Measurements from ENCODE around the gene BTBD9. TPM values are rescaled to one million over a fixed set of nuclear protein-coding genes. Genes with fewer than 3 reads are reported as not detected.

BTBD9 gene
- total and polyA plus RNA-seq, 5 donors from 2014 or later, result 11.6 to 79.7 (median 16.7) TPM

- H3K36me3 ChIP-seq (ENCODE audit: control insufficient read depth, insufficient read depth, low read length), result no peaks in the 10 kb centered on the region
- H3K27ac ChIP-seq (ENCODE audit: insufficient read depth, low read length, poor library complexity, severe bottlenecking), result no peak overlapping the region
- no peaks in the 10 kb centered on the region for H3K9me3 ChIP-seq (ENCODE audit: control insufficient read depth in 2 of 2, low read length in 2 of 2)
- Mint-ChIP-seq H3K36me3 (peaks cover 15% of the 10 kb centered on the region), H3K27ac (no peak overlapping the region), H3K4me1 (peaks cover 19 to 38% (median 27%) of the 10 kb centered on the region in 4 donors), H3K9me3 (peaks cover 0 to 2% (median 0%) of the 10 kb centered on the region in 7 donors), H3K4me3 (no peak overlapping the region), H3K27me3 (no peaks in the 10 kb centered on the region)
- no peak overlapping the region for H3K4me3 ChIP-seq (ENCODE audit: low read depth, low read length)
- ATAC-seq (ENCODE audit: low read depth in 2 of 2) (no peak), DNase-seq (no peak)
- no peaks in the 10 kb centered on the region for H3K27me3 ChIP-seq (ENCODE audit: control insufficient read depth, insufficient read depth, low read length)
- H3K4me1 ChIP-seq (ENCODE audit: control insufficient read depth, insufficient read depth, low read length, poor library complexity, severe bottlenecking), result no peaks in the 10 kb centered on the region
Observed at GRCh38 chr6:38610050-38610625, 29.6 kb downstream of the BTBD9 start.

DNA sequence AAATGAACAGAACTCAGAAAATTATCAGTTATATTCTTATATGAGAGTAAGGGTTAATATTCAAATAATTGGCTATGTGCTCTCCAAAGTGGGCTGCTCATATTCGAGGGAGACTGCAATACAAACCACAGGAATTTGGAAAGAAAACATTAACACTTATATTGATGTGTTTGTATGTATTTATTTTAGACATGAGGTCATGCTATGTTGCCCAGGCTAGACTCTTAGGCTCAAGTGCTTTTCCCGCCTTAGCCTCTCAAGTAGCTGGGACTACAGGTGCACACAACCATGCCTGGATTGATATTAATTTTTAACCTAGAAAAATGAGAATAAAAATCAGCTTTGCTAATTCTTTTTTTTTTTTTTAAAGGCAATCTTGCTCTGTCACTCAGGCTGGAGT, 35.0 kb downstream of the BTBD9 start:
- Mint-ChIP-seq H3K36me3 (peaks cover 11% of the 10 kb centered on the region), H3K4me3 (no peak overlapping the region), H3K9me3 (peaks cover 0 to 2% (median 0%) of the 10 kb centered on the region in 7 donors), H3K27me3 (no peaks in the 10 kb centered on the region), H3K27ac (no peak overlapping the region), H3K4me1 (peaks cover 14 to 33% (median 27%) of the 10 kb centered on the region in 4 donors)
- Histone ChIP-seq H3K4me3 (ENCODE audit: low read depth, low read length) (no peak overlapping the region), H3K27ac (ENCODE audit: insufficient read depth, low read length, poor library complexity, severe bottlenecking) (no peak overlapping the region), H3K36me3 (ENCODE audit: control insufficient read depth, insufficient read depth, low read length) (no peaks in the 10 kb centered on the region), H3K4me1 (ENCODE audit: control insufficient read depth, insufficient read depth, low read length, poor library complexity, severe bottlenecking) (no peaks in the 10 kb centered on the region), H3K9me3 (ENCODE audit: control insufficient read depth in 2 of 2, low read length in 2 of 2) (no peaks in the 10 kb centered on the region), H3K27me3 (ENCODE audit: control insufficient read depth, insufficient read depth, low read length) (no peaks in the 10 kb centered on the region)
- no peak for ATAC-seq (ENCODE audit: low read depth in 2 of 2)
- no peak for DNase-seq

DNA sequence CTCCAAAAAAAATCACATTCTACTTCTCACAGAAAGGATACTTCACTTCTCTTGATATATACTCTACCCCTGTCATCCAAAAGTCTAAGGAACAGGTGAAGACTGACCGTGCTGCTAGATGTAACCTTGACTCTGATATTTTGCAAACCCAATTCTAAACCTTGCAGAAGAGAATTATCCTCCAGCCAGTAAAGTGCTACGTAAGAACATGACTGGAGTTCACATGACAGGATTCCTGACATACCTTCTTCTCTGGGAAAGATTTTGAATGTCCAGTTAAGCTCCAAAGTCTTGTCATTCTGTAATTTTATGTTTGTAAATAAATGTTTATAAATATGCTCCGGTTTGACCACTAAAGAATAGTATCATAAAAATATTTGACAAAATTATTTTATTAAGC, 35.8 kb downstream of the BTBD9 start:
- Histone ChIP-seq H3K27ac (ENCODE audit: insufficient read depth, low read length, poor library complexity, severe bottlenecking) (no peak overlapping the region), H3K4me1 (ENCODE audit: control insufficient read depth, insufficient read depth, low read length, poor library complexity, severe bottlenecking) (no peaks in the 10 kb centered on the region), H3K9me3 (ENCODE audit: control insufficient read depth in 2 of 2, low read length in 2 of 2) (no peaks in the 10 kb centered on the region), H3K4me3 (ENCODE audit: low read depth, low read length) (no peak overlapping the region), H3K27me3 (ENCODE audit: control insufficient read depth, insufficient read depth, low read length) (no peaks in the 10 kb centered on the region), H3K36me3 (ENCODE audit: control insufficient read depth, insufficient read depth, low read length) (no peaks in the 10 kb centered on the region)
- Mint-ChIP-seq H3K36me3 (peaks cover 11% of the 10 kb centered on the region), H3K27ac (peak overlapping the region in 1 of 3 donors; percentile 27), H3K27me3 (no peaks in the 10 kb centered on the region), H3K4me3 (no peak overlapping the region), H3K4me1 (peaks cover 14 to 32% (median 24%) of the 10 kb centered on the region in 4 donors), H3K9me3 (peaks cover 0 to 2% (median 0%) of the 10 kb centered on the region in 7 donors)
- ATAC-seq (ENCODE audit: low read depth in 2 of 2) (no peak), DNase-seq (no peak)

DNA sequence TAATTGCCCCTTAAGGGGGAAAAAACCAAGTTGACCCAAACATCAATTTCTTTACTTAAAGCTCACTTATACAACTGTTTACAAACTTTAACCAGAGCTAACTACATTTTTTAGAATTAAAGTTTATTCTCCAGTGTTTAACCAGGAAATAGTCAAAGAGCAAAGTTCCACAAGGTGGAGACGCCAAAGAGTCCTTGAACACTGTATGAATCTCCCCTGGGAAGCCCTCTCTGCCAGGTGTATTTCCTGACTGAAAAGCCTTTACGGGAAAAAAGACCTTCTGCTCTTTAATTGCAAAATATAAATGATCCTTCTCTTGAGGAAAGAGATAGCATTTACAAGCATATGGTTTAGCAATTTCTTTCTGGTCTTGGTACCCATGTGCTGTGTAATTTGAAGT, 36.2 kb downstream of the BTBD9 start:
- Mint-ChIP-seq H3K27me3 (no peaks in the 10 kb centered on the region), H3K36me3 (peaks cover 11% of the 10 kb centered on the region), H3K4me1 (peaks cover 14 to 34% (median 23%) of the 10 kb centered on the region in 4 donors), H3K27ac (no peak overlapping the region), H3K4me3 (no peak overlapping the region), H3K9me3 (peaks cover 0 to 2% (median 0%) of the 10 kb centered on the region in 7 donors)
- Histone ChIP-seq H3K27ac (ENCODE audit: insufficient read depth, low read length, poor library complexity, severe bottlenecking) (no peak overlapping the region), H3K4me1 (ENCODE audit: control insufficient read depth, insufficient read depth, low read length, poor library complexity, severe bottlenecking) (no peaks in the 10 kb centered on the region), H3K4me3 (ENCODE audit: low read depth, low read length) (no peak overlapping the region), H3K27me3 (ENCODE audit: control insufficient read depth, insufficient read depth, low read length) (no peaks in the 10 kb centered on the region), H3K36me3 (ENCODE audit: control insufficient read depth, insufficient read depth, low read length) (no peaks in the 10 kb centered on the region), H3K9me3 (ENCODE audit: control insufficient read depth in 2 of 2, low read length in 2 of 2) (no peaks in the 10 kb centered on the region)
- DNase-seq (no peak), ATAC-seq (ENCODE audit: low read depth in 2 of 2) (no peak)

- no peak for ATAC-seq (ENCODE audit: low read depth in 2 of 2)
- Mint-ChIP-seq H3K4me3 (no peak overlapping the region), H3K27ac (no peak overlapping the region), H3K27me3 (no peaks in the 10 kb centered on the region), H3K4me1 (peaks cover 10 to 32% (median 19%) of the 10 kb centered on the region in 4 donors), H3K36me3 (peaks cover 15% of the 10 kb centered on the region), H3K9me3 (peaks cover 0 to 2% (median 0%) of the 10 kb centered on the region in 7 donors)
- no peaks in the 10 kb centered on the region for H3K27me3 ChIP-seq (ENCODE audit: control insufficient read depth, insufficient read depth, low read length)
- H3K4me1 ChIP-seq (ENCODE audit: control insufficient read depth, insufficient read depth, low read length, poor library complexity, severe bottlenecking), result no peaks in the 10 kb centered on the region
- no peaks in the 10 kb centered on the region for H3K9me3 ChIP-seq (ENCODE audit: control insufficient read depth in 2 of 2, low read length in 2 of 2)
- H3K27ac ChIP-seq (ENCODE audit: insufficient read depth, low read length, poor library complexity, severe bottlenecking), result no peak overlapping the region
- no peak for DNase-seq
- no peak overlapping the region for H3K4me3 ChIP-seq (ENCODE audit: low read depth, low read length)
- peaks cover 7% of the 10 kb centered on the region for H3K36me3 ChIP-seq (ENCODE audit: control insufficient read depth, insufficient read depth, low read length)
Observed at GRCh38 chr6:38599966-38600550, 39.7 kb downstream of the BTBD9 start.

GRCh38 chr6:38599261-38599660, 40.5 kb downstream of the BTBD9 start:
- no peak overlapping the region for H3K4me3 ChIP-seq (ENCODE audit: low read depth, low read length)
- Mint-ChIP-seq H3K4me3 (no peak overlapping the region), H3K36me3 (peaks cover 23% of the 10 kb centered on the region), H3K27me3 (no peaks in the 10 kb centered on the region), H3K4me1 (peaks cover 6 to 35% (median 17%) of the 10 kb centered on the region in 4 donors), H3K9me3 (peaks cover 0 to 2% (median 0%) of the 10 kb centered on the region in 7 donors), H3K27ac (no peak overlapping the region)
- H3K9me3 ChIP-seq (ENCODE audit: control insufficient read depth in 2 of 2, low read length in 2 of 2), result no peaks in the 10 kb centered on the region
- ATAC-seq (ENCODE audit: low read depth in 2 of 2) (no peak), DNase-seq (no peak)
- no peaks in the 10 kb centered on the region for H3K4me1 ChIP-seq (ENCODE audit: control insufficient read depth, insufficient read depth, low read length, poor library complexity, severe bottlenecking)
- no peaks in the 10 kb centered on the region for H3K27me3 ChIP-seq (ENCODE audit: control insufficient read depth, insufficient read depth, low read length)
- no peak overlapping the region for H3K27ac ChIP-seq (ENCODE audit: insufficient read depth, low read length, poor library complexity, severe bottlenecking)
- H3K36me3 ChIP-seq (ENCODE audit: control insufficient read depth, insufficient read depth, low read length), result peaks cover 14% of the 10 kb centered on the region

- H3K27me3 ChIP-seq (ENCODE audit: control insufficient read depth, insufficient read depth, low read length), result no peaks in the 10 kb centered on the region
- DNase-seq (no peak), ATAC-seq (ENCODE audit: low read depth in 2 of 2) (no peak)
- no peak overlapping the region for H3K27ac ChIP-seq (ENCODE audit: insufficient read depth, low read length, poor library complexity, severe bottlenecking)
- no peak overlapping the region for H3K27ac Mint-ChIP-seq
- H3K4me3 ChIP-seq (ENCODE audit: low read depth, low read length), result no peak overlapping the region
- H3K9me3 ChIP-seq (ENCODE audit: control insufficient read depth in 2 of 2, low read length in 2 of 2), result no peaks in the 10 kb centered on the region
- no peak overlapping the region for H3K4me3 Mint-ChIP-seq
- H3K36me3 ChIP-seq (ENCODE audit: control insufficient read depth, insufficient read depth, low read length), result peaks cover 36% of the 10 kb centered on the region
- peaks cover 0 to 9% (median 4%) of the 10 kb centered on the region in 4 donors for H3K4me1 Mint-ChIP-seq
- H3K36me3 Mint-ChIP-seq, result peaks cover 45% of the 10 kb centered on the region
- H3K4me1 ChIP-seq (ENCODE audit: control insufficient read depth, insufficient read depth, low read length, poor library complexity, severe bottlenecking), result no peaks in the 10 kb centered on the region
- no peaks in the 10 kb centered on the region for H3K27me3 Mint-ChIP-seq
- H3K9me3 Mint-ChIP-seq, result peaks cover 0 to 2% (median 0%) of the 10 kb centered on the region in 7 donors
Observed at GRCh38 chr6:38593998-38594665, 45.6 kb downstream of the BTBD9 start.

All from CD4-positive, CD25-positive, alpha-beta regulatory T cell (primary cell).